HFFc6 (cell line): Measurements from ENCODE around the gene C3orf18. TPM values are rescaled to one million over a fixed set of nuclear protein-coding genes. Genes with fewer than 3 reads are reported as not detected.

Experiments
- DNase-seq: peaks from one replicate; pipeline ENCODE4 v3.0.0-alpha.2; 2018
- H3K27ac Mint-ChIP-seq: 2 replicates; pipeline ENCODE4 v1.8.0; 2020; ENCODE audit warnings: mild to moderate bottlenecking, mixed read lengths
- H3K27me3 Mint-ChIP-seq: 2 replicates; pipeline ENCODE4 v1.8.0; 2021; ENCODE audit warnings: mild to moderate bottlenecking, moderate library complexity, mixed read lengths; ENCODE audit not compliant: insufficient read depth
- H3K36me3 Mint-ChIP-seq: 2 replicates; pipeline ENCODE4 v1.8.0; 2021; ENCODE audit warnings: low read depth, mixed read lengths
- H3K4me1 Mint-ChIP-seq: 2 replicates; pipeline ENCODE4 v1.8.0; 2020; ENCODE audit warnings: low read depth, mixed read lengths
- H3K4me3 Mint-ChIP-seq: 2 replicates; pipeline ENCODE4 v1.8.0; 2020; ENCODE audit warnings: mild to moderate bottlenecking, moderate library complexity, mixed read lengths
- H3K9me3 Mint-ChIP-seq: 2 replicates; pipeline ENCODE4 v1.8.0; 2020; ENCODE audit warnings: mild to moderate bottlenecking, mixed read lengths
- CTCF ChIP-seq: fragments of 200-600 bp; sonication (generic); IDR thresholded peaks from 2 replicates; pipeline ENCODE4 v1.5.0; 2021; ENCODE audit warnings: antibody characterized with exemption, mild to moderate bottlenecking
- total RNA-seq, 6 experiments: library from RNA; stranded (reverse); fragmentation: NEBNext Ultra II Directional; extraction: Animal tissue kit (Norgen Biotek cat#: 25700); gene quantifications; 2 replicates in 1 of 6; 3 replicates in 5 of 6; pipeline ENCODE4 v1.2.3, GENCODE V29; 2021

C3orf18 gene
- total RNA-seq, 6 experiments from 2014 or later: 12.9 to 15.5 (median 14.2) TPM

- Mint-ChIP-seq H3K36me3 (no peaks in the 10 kb centered on the region), H3K4me1 (peaks cover 12% of the 10 kb centered on the region), H3K4me3 (no peak overlapping the region), H3K27ac (no peak overlapping the region), H3K9me3 (no peaks in the 10 kb centered on the region), H3K27me3 (peaks cover under 1% of the 10 kb centered on the region; the same call in 1 of the 2 replicates)
- no peak for TF ChIP-seq CTCF
- no peak for DNase-seq
These were observed 6.9 kb upstream of the C3orf18 start for GRCh38 chr3:50574444-50574831.

- H3K9me3 Mint-ChIP-seq: no peaks in the 10 kb centered on the region
- H3K4me3 Mint-ChIP-seq: no peak overlapping the region
- no peak overlapping the region for H3K27ac Mint-ChIP-seq
These were observed 6.3 kb upstream of the C3orf18 start for GRCh38 chr3:50573566-50574443.

GRCh38 chr3:50572801-50573371 lies 5.3 kb upstream of the C3orf18 start:
- no peak for DNase-seq
- Mint-ChIP-seq H3K36me3 (no peaks in the 10 kb centered on the region), H3K4me3 (no peak overlapping the region), H3K9me3 (no peaks in the 10 kb centered on the region), H3K4me1 (peaks cover 16% of the 10 kb centered on the region), H3K27me3 (peaks cover 2% of the 10 kb centered on the region; the same call in 1 of the 2 replicates), H3K27ac (no peak overlapping the region)
- TF ChIP-seq CTCF: no peak

More at GRCh38 chr3:50573566-50574443, 6.3 kb upstream of the C3orf18 start:
- peaks cover 12% of the 10 kb centered on the region for H3K4me1 Mint-ChIP-seq
- no peaks in the 10 kb centered on the region for H3K36me3 Mint-ChIP-seq
- TF ChIP-seq CTCF: no peak
- peaks cover 2% of the 10 kb centered on the region; the same call in 1 of the 2 replicates for H3K27me3 Mint-ChIP-seq
- no peak for DNase-seq

- no peak overlapping the region for H3K27ac Mint-ChIP-seq
- peaks cover 3% of the 10 kb centered on the region for H3K27me3 Mint-ChIP-seq
- peak; percentile 91 for TF ChIP-seq CTCF
- H3K9me3 Mint-ChIP-seq: no peaks in the 10 kb centered on the region
- peak; percentile 51 for DNase-seq
- H3K4me3 Mint-ChIP-seq: no peak overlapping the region
- no peaks in the 10 kb centered on the region for H3K36me3 Mint-ChIP-seq
- peaks cover 21% of the 10 kb centered on the region for H3K4me1 Mint-ChIP-seq
These were observed 4.6 kb upstream of the C3orf18 start for GRCh38 chr3:50572158-50572557.

- no peak for TF ChIP-seq CTCF
- H3K9me3 Mint-ChIP-seq: no peaks in the 10 kb centered on the region
- H3K4me3 Mint-ChIP-seq: no peak overlapping the region
- H3K4me1 Mint-ChIP-seq: peaks cover 27% of the 10 kb centered on the region
- H3K36me3 Mint-ChIP-seq: no peaks in the 10 kb centered on the region
- H3K27me3 Mint-ChIP-seq: peaks cover 3% of the 10 kb centered on the region
- H3K27ac Mint-ChIP-seq: no peak overlapping the region
- DNase-seq: no peak
These were observed 3.9 kb upstream of the C3orf18 start for GRCh38 chr3:50571486-50571885.
